Kidney epithelial cell (primary cell): ENCODE results near the gene PRPH2. TPM values are rescaled to one million over a fixed set of nuclear protein-coding genes. Genes with fewer than 3 reads are reported as not detected.
"Not testable (repeated sequence)": the region's sequence is repeated elsewhere in the genome, so short reads cannot be mapped to it uniquely, and the experiment has no call there.

Source experiments
- DNase-seq: peaks from one replicate; pipeline ENCODE4 v3.0.0-alpha.2; 2010; ENCODE audit warnings: low read depth
- H3K27me3 ChIP-seq: 2 replicates; pipeline ENCODE4 v1.6.0; 2011; ENCODE audit warnings: low read length; ENCODE audit not compliant: control insufficient read depth, insufficient read depth
- H3K36me3 ChIP-seq: 2 replicates; pipeline ENCODE4 v1.5.1; 2011; ENCODE audit warnings: low read length; ENCODE audit not compliant: control insufficient read depth, insufficient read depth
- H3K4me3 ChIP-seq: 2 replicates; pipeline ENCODE4 v1.5.1; 2011; ENCODE audit warnings: low read depth, mild to moderate bottlenecking, control low read depth, low read length
- total RNA-seq: library from RNA; depleted of rRNA; stranded (reverse); fragments of >200 nt; gene quantifications from 2 replicates; pipeline ENCODE4 v1.2.3, GENCODE V29; 2015
- TF ChIP-seq, protein P1 (sequence below): IDR thresholded peaks from 2 replicates; pipeline ENCODE4 v1.5.1; 2011; ENCODE audit warnings: mild to moderate bottlenecking, moderate library complexity, low read length, control low read depth, inconsistent platforms; ENCODE audit not compliant: insufficient read depth, poor library complexity, severe bottlenecking

PRPH2 gene
- total RNA-seq, 1 donor from 2014 or later = 0.21 TPM

- H3K36me3 ChIP-seq = no peaks in the 10 kb centered on the region
- no peak overlapping the region for H3K4me3 ChIP-seq
- no peak for DNase-seq
- TF ChIP-seq, protein P1, sequence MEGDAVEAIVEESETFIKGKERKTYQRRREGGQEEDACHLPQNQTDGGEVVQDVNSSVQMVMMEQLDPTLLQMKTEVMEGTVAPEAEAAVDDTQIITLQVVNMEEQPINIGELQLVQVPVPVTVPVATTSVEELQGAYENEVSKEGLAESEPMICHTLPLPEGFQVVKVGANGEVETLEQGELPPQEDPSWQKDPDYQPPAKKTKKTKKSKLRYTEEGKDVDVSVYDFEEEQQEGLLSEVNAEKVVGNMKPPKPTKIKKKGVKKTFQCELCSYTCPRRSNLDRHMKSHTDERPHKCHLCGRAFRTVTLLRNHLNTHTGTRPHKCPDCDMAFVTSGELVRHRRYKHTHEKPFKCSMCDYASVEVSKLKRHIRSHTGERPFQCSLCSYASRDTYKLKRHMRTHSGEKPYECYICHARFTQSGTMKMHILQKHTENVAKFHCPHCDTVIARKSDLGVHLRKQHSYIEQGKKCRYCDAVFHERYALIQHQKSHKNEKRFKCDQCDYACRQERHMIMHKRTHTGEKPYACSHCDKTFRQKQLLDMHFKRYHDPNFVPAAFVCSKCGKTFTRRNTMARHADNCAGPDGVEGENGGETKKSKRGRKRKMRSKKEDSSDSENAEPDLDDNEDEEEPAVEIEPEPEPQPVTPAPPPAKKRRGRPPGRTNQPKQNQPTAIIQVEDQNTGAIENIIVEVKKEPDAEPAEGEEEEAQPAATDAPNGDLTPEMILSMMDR = no peak
- H3K27me3 ChIP-seq = no peaks in the 10 kb centered on the region
Measured at GRCh38 chr6:42708096-42708495, 14.3 kb downstream of the PRPH2 start.

- TF ChIP-seq, protein P1 = no peak
- H3K36me3 ChIP-seq = no peaks in the 10 kb centered on the region
- no peaks in the 10 kb centered on the region for H3K27me3 ChIP-seq
- no peak for DNase-seq
- no peak overlapping the region for H3K4me3 ChIP-seq
Measured at GRCh38 chr6:42707595-42707994, 14.8 kb downstream of the PRPH2 start.

DNA sequence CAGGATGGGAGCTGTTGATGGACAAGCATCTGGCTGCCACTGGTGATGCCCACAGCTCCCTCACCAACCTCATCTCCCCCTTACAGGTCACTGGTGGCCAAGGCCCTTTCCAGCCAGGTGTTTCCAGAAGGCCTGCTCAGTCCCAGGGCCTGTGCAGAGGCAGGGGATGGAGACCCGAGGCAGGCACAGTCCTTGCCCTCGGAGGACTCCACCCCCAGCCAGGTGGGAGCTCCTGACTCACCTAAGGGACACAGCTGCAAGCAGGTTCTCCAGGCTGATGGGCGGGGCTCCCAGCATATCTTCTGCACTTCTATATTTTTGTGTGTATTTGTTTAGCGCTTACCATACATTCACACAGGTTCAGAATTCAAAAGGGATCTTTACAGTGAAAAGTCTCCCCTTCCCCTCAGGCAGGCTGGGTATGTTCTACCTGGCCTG, 17.4 kb downstream of the PRPH2 start:
- no peak for DNase-seq
- TF ChIP-seq, protein P1 = no peak
- Histone ChIP-seq H3K4me3 (no peak overlapping the region), H3K36me3 (no peaks in the 10 kb centered on the region), H3K27me3 (no peaks in the 10 kb centered on the region)

DNA sequence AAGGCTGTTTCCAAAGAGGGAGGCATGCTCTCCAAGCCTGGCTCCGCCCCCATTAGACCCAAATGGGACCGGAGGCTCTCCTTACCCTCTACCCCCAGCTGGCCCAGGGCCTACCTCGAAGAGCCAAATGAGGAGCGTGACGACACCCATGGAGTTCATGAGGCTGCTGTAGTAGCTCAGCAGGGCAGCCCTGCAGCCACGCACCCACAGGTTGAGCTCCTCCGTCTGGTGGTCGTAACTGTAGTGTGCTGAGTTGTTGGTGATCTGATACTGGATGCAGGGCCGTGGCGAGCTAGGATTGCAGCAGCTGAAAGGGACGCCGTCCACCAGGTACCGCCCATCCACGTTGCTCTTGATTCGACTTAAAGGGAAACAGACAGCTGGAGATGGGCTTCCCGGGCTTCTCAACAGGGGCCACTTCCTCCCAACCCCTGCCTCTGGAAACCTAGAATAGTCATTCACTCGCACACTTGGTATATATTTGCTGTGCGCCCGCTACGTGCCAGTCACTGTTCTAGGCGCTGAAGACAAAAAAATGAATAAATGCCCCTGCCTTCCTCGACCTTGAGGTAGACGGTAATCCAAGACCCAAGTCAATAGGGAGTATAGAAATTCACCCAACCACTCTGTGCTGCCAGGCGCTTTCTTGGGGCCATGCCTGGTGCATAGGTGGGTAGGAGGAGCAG, 18.0 kb downstream of the PRPH2 start:
- no peaks in the 10 kb centered on the region for H3K36me3 ChIP-seq
- H3K4me3 ChIP-seq = no peak overlapping the region
- no peak for DNase-seq
- no peaks in the 10 kb centered on the region for H3K27me3 ChIP-seq
- TF ChIP-seq, protein P1 = no peak

- not testable (repeated sequence) for DNase-seq, H3K27me3 ChIP-seq, H3K4me3 ChIP-seq, H3K36me3 ChIP-seq
Measured at GRCh38 chr6:42702786-42703185, 19.6 kb downstream of the PRPH2 start.

DNA sequence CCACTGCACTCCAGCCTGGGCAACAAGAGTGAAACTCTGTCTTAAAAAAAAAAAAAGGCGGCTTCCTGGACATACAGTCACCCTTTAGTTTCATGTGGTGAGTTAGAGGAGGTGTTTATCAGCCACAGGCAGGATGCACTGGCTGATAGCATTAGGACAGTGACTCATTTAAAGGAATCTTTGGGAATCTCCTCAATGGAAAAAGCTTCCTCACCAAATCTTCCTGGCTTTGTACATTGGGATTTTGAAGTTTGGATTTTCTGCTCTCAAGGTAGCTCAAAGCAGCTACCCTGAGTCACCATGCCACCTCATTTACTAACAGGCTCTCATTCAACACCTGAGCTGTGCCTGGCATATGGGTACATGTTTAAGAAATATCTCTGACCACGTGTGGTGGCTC, 20.2 kb downstream of the PRPH2 start:
- Histone ChIP-seq H3K27me3 (no peaks in the 10 kb centered on the region), H3K4me3 (no peak overlapping the region), H3K36me3 (no peaks in the 10 kb centered on the region)
- TF ChIP-seq, protein P1 = no peak
- DNase-seq = peak; percentile 56
